ENCODE data around the gene KRTAP3-2.

The KRTAP3-2 gene

DNA sequence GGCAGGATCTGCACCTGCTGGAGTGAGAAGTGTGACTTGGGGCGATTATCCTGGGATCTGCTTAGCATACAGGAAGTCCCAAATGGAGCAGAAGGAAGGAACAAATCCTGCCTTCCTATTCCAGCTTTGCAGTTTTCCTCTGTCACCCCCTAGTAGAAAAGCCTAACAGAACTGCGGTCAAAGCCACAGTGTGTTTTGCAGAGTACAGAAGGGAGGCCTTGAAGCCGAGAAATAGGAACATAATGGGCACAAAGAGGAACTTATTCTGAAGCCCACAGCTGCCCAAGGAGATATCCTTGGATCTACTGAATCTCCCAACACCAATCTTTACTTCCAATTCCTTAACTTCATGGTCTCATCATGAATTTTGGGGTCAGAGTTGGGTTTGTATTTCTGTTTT is 18.8 kb upstream of the KRTAP3-2 start:
- H3K9me3 Mint-ChIP-seq = no peaks in the 10 kb centered on the region
- H3K4me3 Mint-ChIP-seq = no peak overlapping the region
- H3K27ac Mint-ChIP-seq = no peak overlapping the region
- intact Hi-C loops (cut with micrococcal nuclease) = no loop called here
- H3K27me3 Mint-ChIP-seq = no peaks in the 10 kb centered on the region
- no peaks in the 10 kb centered on the region for H3K4me1 Mint-ChIP-seq (ENCODE audit: low read depth)
- H3K36me3 Mint-ChIP-seq (ENCODE audit: low read depth) = no peaks in the 10 kb centered on the region

- no peaks in the 10 kb centered on the region for H3K4me1 Mint-ChIP-seq (ENCODE audit: low read depth)
Measured at GRCh38 chr17:41016578-41017215, 17.0 kb upstream of the KRTAP3-2 start.

DNA sequence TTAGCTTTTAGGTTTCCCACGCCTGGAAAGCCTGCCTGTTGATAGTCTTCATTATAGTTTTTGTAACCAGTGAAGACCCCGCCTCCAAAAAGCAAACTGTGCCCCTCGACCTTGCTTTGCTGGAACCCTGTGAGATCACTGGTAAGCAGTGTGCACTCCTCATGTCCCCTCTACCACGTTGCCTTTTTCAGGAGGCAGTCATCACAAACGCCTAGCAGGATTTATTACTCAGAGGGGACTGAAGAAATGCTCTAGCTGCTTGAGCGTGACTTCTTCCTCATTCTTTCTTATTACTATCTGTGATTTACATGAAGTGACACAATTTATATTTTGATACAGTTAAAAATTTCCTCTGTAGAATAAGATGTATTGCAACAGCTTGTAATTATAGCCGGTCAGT is 15.7 kb upstream of the KRTAP3-2 start:
- Mint-ChIP-seq H3K9me3 (no peaks in the 10 kb centered on the region), H3K27me3 (peaks cover 2% of the 10 kb centered on the region), H3K36me3 (ENCODE audit: low read depth) (no peaks in the 10 kb centered on the region), H3K4me3 (no peak overlapping the region), H3K4me1 (ENCODE audit: low read depth) (no peaks in the 10 kb centered on the region), H3K27ac (no peak overlapping the region)
- intact Hi-C loops (cut with micrococcal nuclease) = no loop called here

More at GRCh38 chr17:41016578-41017215, 17.0 kb upstream of the KRTAP3-2 start:
- Mint-ChIP-seq H3K36me3 (ENCODE audit: low read depth) (no peaks in the 10 kb centered on the region), H3K27ac (no peak overlapping the region), H3K27me3 (peaks cover 2% of the 10 kb centered on the region), H3K4me3 (no peak overlapping the region), H3K9me3 (no peaks in the 10 kb centered on the region)
- intact Hi-C loops (cut with micrococcal nuclease) = no loop called here

DNA sequence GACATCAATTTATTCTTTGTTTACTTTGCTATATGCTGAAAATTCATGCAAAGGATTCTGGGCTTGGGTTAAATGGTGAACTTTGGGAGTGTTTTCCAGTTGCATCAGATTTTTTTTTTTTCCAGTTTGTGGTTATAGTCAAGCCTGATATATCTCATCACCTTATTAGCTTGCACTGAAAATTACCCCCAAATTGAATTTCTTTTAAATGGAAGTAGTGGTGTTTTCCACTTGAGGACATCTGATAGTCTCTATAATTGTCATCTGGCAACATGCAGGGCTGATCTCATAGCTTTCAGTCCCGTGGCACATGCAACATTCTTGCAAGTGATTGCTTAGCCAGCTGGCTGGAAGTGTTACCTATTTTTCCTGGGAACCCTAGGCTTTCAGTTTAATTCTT is 13.9 kb upstream of the KRTAP3-2 start:
- intact Hi-C loops (cut with micrococcal nuclease) = no loop called here
- no peaks in the 10 kb centered on the region for H3K9me3 Mint-ChIP-seq
- no peaks in the 10 kb centered on the region for H3K4me1 Mint-ChIP-seq (ENCODE audit: low read depth)
- H3K36me3 Mint-ChIP-seq (ENCODE audit: low read depth) = no peaks in the 10 kb centered on the region
- H3K4me3 Mint-ChIP-seq = no peak overlapping the region
- H3K27me3 Mint-ChIP-seq = peaks cover 2% of the 10 kb centered on the region
- no peak overlapping the region for H3K27ac Mint-ChIP-seq

DNA sequence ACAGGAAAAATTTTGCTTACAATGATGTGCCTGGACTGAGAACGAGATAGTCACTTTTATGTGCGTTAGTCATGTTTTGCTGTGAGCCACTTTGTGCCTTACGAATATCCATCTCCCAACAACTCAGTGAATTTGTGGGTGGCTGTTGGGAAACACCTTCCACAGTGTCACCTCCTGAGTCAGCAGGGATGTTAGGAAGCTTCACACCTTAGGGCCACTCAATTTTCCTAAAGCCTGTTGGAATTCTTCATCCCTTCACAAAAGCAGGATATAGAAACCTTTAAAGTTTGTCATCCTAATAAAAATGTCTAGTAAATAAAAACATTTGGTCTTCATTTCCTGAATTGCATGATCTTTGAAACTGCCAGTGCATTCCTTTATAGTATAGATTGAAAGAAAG is 13.5 kb upstream of the KRTAP3-2 start:
- H3K27ac Mint-ChIP-seq = no peak overlapping the region
- H3K9me3 Mint-ChIP-seq = no peaks in the 10 kb centered on the region
- H3K27me3 Mint-ChIP-seq = peaks cover 2% of the 10 kb centered on the region
- intact Hi-C loops (cut with micrococcal nuclease) = no loop called here
- H3K4me1 Mint-ChIP-seq (ENCODE audit: low read depth) = no peaks in the 10 kb centered on the region
- H3K4me3 Mint-ChIP-seq = no peak overlapping the region
- H3K36me3 Mint-ChIP-seq (ENCODE audit: low read depth) = no peaks in the 10 kb centered on the region

DNA sequence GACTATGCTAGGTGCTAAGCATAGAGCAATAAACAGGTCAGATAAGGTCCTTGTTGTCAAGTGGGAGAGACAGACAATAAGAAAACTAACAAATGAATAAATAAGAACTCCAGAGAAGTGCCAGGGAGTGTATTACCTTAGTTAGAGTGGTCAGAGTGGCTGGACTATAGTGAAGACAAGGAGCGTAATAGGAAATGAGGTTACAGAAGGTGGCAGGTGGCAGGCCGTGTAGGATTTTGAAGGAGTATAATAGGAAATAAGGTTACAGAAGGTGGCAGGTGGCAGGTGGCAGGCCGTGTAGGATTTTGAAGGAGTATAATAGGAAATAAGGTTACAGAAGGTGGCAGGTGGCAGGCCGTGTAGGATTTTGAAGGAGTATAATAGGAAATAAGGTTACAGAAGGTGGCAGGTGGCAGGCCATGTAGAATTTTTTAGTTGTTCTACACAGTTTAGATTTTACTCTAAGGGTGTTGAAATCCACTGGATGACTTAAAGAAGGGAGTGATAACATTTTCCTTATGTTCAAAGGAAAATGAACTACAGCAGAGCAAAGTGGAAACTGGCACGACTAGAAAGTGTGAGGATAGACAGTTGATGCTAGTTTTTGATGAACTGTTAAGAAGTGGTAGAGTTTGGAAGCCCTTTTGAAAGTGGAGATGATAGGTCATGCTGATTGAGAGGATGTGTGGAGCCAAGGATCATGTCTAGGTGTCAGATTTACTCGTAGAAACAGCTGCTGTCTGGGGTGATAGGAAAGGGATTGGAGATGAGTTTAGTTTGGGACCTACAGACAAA is 12.8 kb upstream of the KRTAP3-2 start:
- H3K4me3 Mint-ChIP-seq = no peak overlapping the region
- no peaks in the 10 kb centered on the region for H3K4me1 Mint-ChIP-seq (ENCODE audit: low read depth)
- no peak overlapping the region for H3K27ac Mint-ChIP-seq
- peaks cover 2% of the 10 kb centered on the region for H3K27me3 Mint-ChIP-seq
- intact Hi-C loops (cut with micrococcal nuclease) = no loop called here
- H3K9me3 Mint-ChIP-seq = no peaks in the 10 kb centered on the region
- no peaks in the 10 kb centered on the region for H3K36me3 Mint-ChIP-seq (ENCODE audit: low read depth)

DNA sequence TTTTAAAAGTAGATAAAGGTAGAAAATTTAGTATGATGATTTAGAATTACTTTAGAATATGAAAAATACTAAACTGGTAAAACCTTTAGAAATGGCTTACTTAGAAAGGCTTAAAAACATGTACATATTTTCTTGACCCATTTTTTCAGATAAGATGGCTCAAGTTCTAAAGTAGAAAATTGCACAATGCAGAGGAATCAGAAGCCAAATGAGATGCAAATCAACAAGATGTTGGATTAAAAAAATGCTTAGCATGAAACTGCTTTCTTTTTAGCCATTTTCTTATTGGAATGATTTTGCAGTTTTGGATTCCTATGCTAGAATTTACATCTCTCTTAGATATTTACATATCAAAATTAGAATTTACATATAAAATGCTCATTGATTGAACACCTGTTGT is 10.7 kb upstream of the KRTAP3-2 start:
- intact Hi-C loops (cut with micrococcal nuclease) = no loop called here
- Mint-ChIP-seq H3K27me3 (peaks cover 2% of the 10 kb centered on the region), H3K36me3 (ENCODE audit: low read depth) (no peaks in the 10 kb centered on the region), H3K27ac (no peak overlapping the region), H3K9me3 (no peaks in the 10 kb centered on the region), H3K4me3 (no peak overlapping the region), H3K4me1 (ENCODE audit: low read depth) (no peaks in the 10 kb centered on the region)

GRCh38 chr17:41009936-41010335 is 10.2 kb upstream of the KRTAP3-2 start:
- H3K36me3 Mint-ChIP-seq (ENCODE audit: low read depth) = no peaks in the 10 kb centered on the region
- intact Hi-C loops (cut with micrococcal nuclease) = no loop called here
- H3K27ac Mint-ChIP-seq = no peak overlapping the region
- peaks cover 2% of the 10 kb centered on the region for H3K27me3 Mint-ChIP-seq
- no peaks in the 10 kb centered on the region for H3K9me3 Mint-ChIP-seq
- no peak overlapping the region for H3K4me3 Mint-ChIP-seq
- no peaks in the 10 kb centered on the region for H3K4me1 Mint-ChIP-seq (ENCODE audit: low read depth)

DNA sequence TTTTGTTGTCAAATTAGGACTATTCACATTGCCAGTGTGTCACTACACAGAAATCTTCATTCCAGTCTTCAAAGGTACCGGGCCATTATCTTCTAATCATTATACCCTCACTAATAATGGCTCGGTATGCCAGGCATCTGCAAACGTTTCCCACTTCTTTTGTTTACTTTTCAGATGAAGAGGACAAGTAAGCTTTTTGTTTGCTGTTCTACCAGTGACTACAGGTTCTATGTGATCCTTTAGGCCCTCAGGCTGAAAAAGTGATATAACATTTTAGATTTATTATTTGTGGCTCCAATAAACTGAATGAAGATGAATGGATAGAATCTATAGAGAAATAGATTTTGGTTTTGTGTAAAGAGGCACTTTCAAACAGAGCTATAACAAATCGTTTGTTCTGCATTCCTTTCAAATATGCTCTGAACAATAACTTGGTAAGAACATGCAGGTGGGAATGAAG is 9.6 kb upstream of the KRTAP3-2 start:
- peaks cover 2% of the 10 kb centered on the region for H3K27me3 Mint-ChIP-seq
- no peaks in the 10 kb centered on the region for H3K9me3 Mint-ChIP-seq
- no peaks in the 10 kb centered on the region for H3K36me3 Mint-ChIP-seq (ENCODE audit: low read depth)
- no peak overlapping the region for H3K4me3 Mint-ChIP-seq
- intact Hi-C loops (cut with micrococcal nuclease) = no loop called here
- H3K4me1 Mint-ChIP-seq (ENCODE audit: low read depth) = no peaks in the 10 kb centered on the region
- H3K27ac Mint-ChIP-seq = no peak overlapping the region

GRCh38 chr17:41008811-41009210 is 9.1 kb upstream of the KRTAP3-2 start, which contains the start of gene KRTAP3-1:
KRTAP3-1 (minus strand) TSS chr17:41009128; CDS start chr17:41009074, 54 bp downstream.
- H3K4me1 Mint-ChIP-seq (ENCODE audit: low read depth) = no peaks in the 10 kb centered on the region
- H3K27me3 Mint-ChIP-seq = peaks cover 2% of the 10 kb centered on the region

GRCh38 chr17:41004397-41004796 is 4.7 kb upstream of the KRTAP3-2 start:
- intact Hi-C loops (cut with micrococcal nuclease) = no loop called here
- H3K27me3 Mint-ChIP-seq = peaks cover 4% of the 10 kb centered on the region
- no peak overlapping the region for H3K4me3 Mint-ChIP-seq

More at GRCh38 chr17:41008811-41009210, 9.1 kb upstream of the KRTAP3-2 start, which contains the start of gene KRTAP3-1:
- Mint-ChIP-seq H3K9me3 (no peaks in the 10 kb centered on the region), H3K4me3 (no peak within 1 kb of the TSS), H3K36me3 (ENCODE audit: low read depth) (no peaks in the 10 kb centered on the region), H3K27ac (no peak within 1 kb of the TSS)
- intact Hi-C loops (cut with micrococcal nuclease) = no loop called here

DNA sequence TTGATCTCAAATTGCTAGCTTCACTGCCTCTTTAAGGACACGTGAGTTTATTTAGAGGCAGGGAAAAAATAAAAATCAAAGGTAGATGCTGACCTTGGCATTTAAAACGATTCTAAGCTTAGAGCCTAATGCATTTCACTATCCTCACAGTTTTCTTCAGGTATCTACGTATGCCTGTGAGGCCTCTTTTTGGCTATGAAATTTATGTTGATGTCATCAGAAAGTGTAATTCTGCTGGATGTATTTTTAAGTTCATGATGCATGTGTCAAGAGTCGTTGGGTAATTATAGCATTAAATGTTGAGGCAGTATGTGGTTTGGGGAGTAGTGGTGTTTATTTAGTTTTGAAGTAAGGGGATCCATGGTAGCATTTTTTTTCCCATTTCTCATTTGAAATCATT is 4.2 kb upstream of the KRTAP3-2 start:
- H3K9me3 Mint-ChIP-seq = no peaks in the 10 kb centered on the region
- intact Hi-C loops (cut with micrococcal nuclease) = no loop called here
- H3K4me1 Mint-ChIP-seq (ENCODE audit: low read depth) = no peaks in the 10 kb centered on the region
- H3K27me3 Mint-ChIP-seq = peaks cover 6% of the 10 kb centered on the region
- no peaks in the 10 kb centered on the region for H3K36me3 Mint-ChIP-seq (ENCODE audit: low read depth)
- H3K4me3 Mint-ChIP-seq = no peak overlapping the region
- no peak overlapping the region for H3K27ac Mint-ChIP-seq

More at GRCh38 chr17:41004397-41004796, 4.7 kb upstream of the KRTAP3-2 start:
- H3K36me3 Mint-ChIP-seq (ENCODE audit: low read depth) = no peaks in the 10 kb centered on the region
- H3K9me3 Mint-ChIP-seq = no peaks in the 10 kb centered on the region
- no peak overlapping the region for H3K27ac Mint-ChIP-seq
- no peaks in the 10 kb centered on the region for H3K4me1 Mint-ChIP-seq (ENCODE audit: low read depth)

DNA sequence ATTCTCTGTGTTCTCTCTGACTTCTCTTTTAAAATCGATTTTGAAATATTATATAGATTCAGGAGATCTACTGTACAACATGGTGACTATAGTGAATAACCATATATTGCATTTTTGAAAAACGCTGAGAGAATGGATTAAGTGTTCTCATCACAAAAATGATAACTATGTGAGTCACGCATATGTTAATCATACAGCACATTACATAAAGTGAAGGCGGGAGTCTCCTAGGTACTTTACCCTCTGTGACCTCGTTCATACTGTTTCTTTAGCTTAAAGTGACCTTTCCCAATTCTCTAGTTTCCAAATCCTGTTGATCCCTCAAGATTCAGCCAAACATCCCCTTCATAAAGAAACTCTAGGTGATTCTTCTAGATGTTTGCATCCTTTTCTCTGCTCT is 3.1 kb upstream of the KRTAP3-2 start:
- no peak overlapping the region for H3K4me3 Mint-ChIP-seq
- no peaks in the 10 kb centered on the region for H3K4me1 Mint-ChIP-seq (ENCODE audit: low read depth)
- peaks cover 7% of the 10 kb centered on the region for H3K27me3 Mint-ChIP-seq
- no peaks in the 10 kb centered on the region for H3K9me3 Mint-ChIP-seq
- no peak overlapping the region for H3K27ac Mint-ChIP-seq
- H3K36me3 Mint-ChIP-seq (ENCODE audit: low read depth) = no peaks in the 10 kb centered on the region
- intact Hi-C loops (cut with micrococcal nuclease) = no loop called here

GRCh38 chr17:41001795-41002194 is 2.1 kb upstream of the KRTAP3-2 start:
- no peak overlapping the region for H3K27ac Mint-ChIP-seq
- H3K36me3 Mint-ChIP-seq (ENCODE audit: low read depth) = no peaks in the 10 kb centered on the region
- H3K27me3 Mint-ChIP-seq = peaks cover 15% of the 10 kb centered on the region
- no peaks in the 10 kb centered on the region for H3K4me1 Mint-ChIP-seq (ENCODE audit: low read depth)
- no peak overlapping the region for H3K4me3 Mint-ChIP-seq
- intact Hi-C loops (cut with micrococcal nuclease) = no loop called here
- no peaks in the 10 kb centered on the region for H3K9me3 Mint-ChIP-seq
